Measurements from ENCODE around the gene PIGK. TPM values are rescaled to one million over a fixed set of nuclear protein-coding genes. Genes with fewer than 3 reads are reported as not detected.

PIGK gene
- total RNA-seq, 4 donors from 2014 or later = 1.1 to 14.1 (median 8.3) TPM

- H3K27ac ChIP-seq = no peak overlapping the region
- TF ChIP-seq CTCF (IDR thresholded peaks at IDR 0.05) (no peak), POLR2AphosphoS5 (IDR thresholded peaks at IDR 0.05) (no peak), POLR2A (IDR thresholded peaks at IDR 0.05) (no peak), EP300 (IDR thresholded peaks at IDR 0.05; ENCODE audit: low read depth) (no peak)
- no peak overlapping the region for H3K4me3 ChIP-seq
- H3K27me3 ChIP-seq = no peaks in the 10 kb centered on the region
- intact Hi-C loops (cut with DNase I; ENCODE audit: low total_unique reads) (no loop called here), in situ Hi-C loops (cut with MboI; ENCODE audit: low pct_ligation_motif_present in 1 of 4, low pct_unique_long_range_greater_than_20kb in 1 of 4, low sequenced_read_pairs in 3 of 4) (no loop called here)
- H3K36me3 ChIP-seq = no peaks in the 10 kb centered on the region
- H3K9me3 ChIP-seq = no peaks in the 10 kb centered on the region
- WGBS, 2 donors (ENCODE audit: low coverage in 1 of 2) = 33 to 35% methylated on average over 4 to 5 of the region's 5 CpGs
- no peaks in the 10 kb centered on the region for H3K4me1 ChIP-seq
- no peak for DNase-seq
These were observed 159.2 kb downstream of the PIGK start for GRCh38 chr1:77060000-77060399.

DNA sequence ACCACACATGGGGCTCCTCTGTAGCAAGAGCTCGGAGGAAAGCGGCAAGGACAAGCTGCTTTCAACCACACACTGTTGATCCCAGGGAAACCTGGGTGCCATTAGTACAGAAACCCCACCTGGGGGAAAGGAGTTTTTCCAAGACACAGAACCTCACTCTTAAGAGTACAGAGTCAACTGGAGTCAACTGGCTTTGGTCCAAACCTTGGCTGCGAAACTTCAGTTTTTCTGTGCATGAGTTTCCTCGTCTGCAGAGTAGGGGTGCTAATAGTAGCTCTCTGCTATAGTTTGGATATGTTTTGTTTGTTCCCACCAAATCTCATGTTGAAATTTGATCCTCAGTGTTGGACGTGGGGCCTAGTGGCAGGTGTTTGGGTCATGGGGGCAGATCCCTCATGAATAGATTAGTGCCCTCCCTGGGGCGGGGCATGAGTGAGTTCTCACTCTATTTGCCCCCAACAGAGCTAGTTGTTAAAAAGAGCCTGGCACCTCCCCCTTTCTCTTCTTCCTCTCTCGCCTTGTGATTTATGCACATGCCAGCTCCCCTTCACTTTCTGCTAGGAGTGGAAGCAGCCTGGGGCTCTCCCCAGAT lies 161.1 kb downstream of the PIGK start:
- intact Hi-C loops (cut with DNase I; ENCODE audit: low total_unique reads) = no loop called here
- WGBS, 2 donors (ENCODE audit: low coverage in 1 of 2) = 65 to 75% methylated on average over 4 to 7 of the region's 7 CpGs
- H3K36me3 ChIP-seq = no peaks in the 10 kb centered on the region
- no peak for DNase-seq
- TF ChIP-seq POLR2A (IDR thresholded peaks at IDR 0.05) (no peak), POLR2AphosphoS5 (IDR thresholded peaks at IDR 0.05) (no peak), EP300 (IDR thresholded peaks at IDR 0.05; ENCODE audit: low read depth) (no peak), CTCF (IDR thresholded peaks at IDR 0.05) (no peak)
- H3K4me1 ChIP-seq = no peaks in the 10 kb centered on the region
- in situ Hi-C loops (cut with MboI; ENCODE audit: low pct_ligation_motif_present in 1 of 4, low pct_unique_long_range_greater_than_20kb in 1 of 4, low sequenced_read_pairs in 3 of 4) = no loop called here
- H3K9me3 ChIP-seq = no peaks in the 10 kb centered on the region
- H3K27me3 ChIP-seq = no peaks in the 10 kb centered on the region
- no peak overlapping the region for H3K27ac ChIP-seq
- H3K4me3 ChIP-seq = no peak overlapping the region

- 84 to 87% methylated on average over 6 to 7 of the region's 7 CpGs for WGBS, 2 donors (ENCODE audit: low coverage in 1 of 2)
- H3K36me3 ChIP-seq = no peaks in the 10 kb centered on the region
- TF ChIP-seq POLR2AphosphoS5 (IDR thresholded peaks at IDR 0.05) (no peak), EP300 (IDR thresholded peaks at IDR 0.05; ENCODE audit: low read depth) (no peak), POLR2A (IDR thresholded peaks at IDR 0.05) (no peak), CTCF (IDR thresholded peaks at IDR 0.05) (no peak)
- no peak for DNase-seq
- H3K4me1 ChIP-seq = no peaks in the 10 kb centered on the region
- intact Hi-C loops (cut with DNase I; ENCODE audit: low total_unique reads) (no loop called here), in situ Hi-C loops (cut with MboI; ENCODE audit: low pct_ligation_motif_present in 1 of 4, low pct_unique_long_range_greater_than_20kb in 1 of 4, low sequenced_read_pairs in 3 of 4) (no loop called here)
- H3K4me3 ChIP-seq = no peak overlapping the region
- H3K9me3 ChIP-seq = no peaks in the 10 kb centered on the region
- H3K27ac ChIP-seq = no peak overlapping the region
- no peaks in the 10 kb centered on the region for H3K27me3 ChIP-seq
These were observed 162.7 kb downstream of the PIGK start for GRCh38 chr1:77056525-77056924.

GRCh38 chr1:77051425-77051824 lies 167.8 kb downstream of the PIGK start:
- WGBS, 2 donors (ENCODE audit: low coverage in 1 of 2) = 17% methylated on average over 1 of the region's 1 CpG; no CpG with 5 or more reads in 1 of the 2 donors
- in situ Hi-C loops (cut with MboI; ENCODE audit: low pct_ligation_motif_present in 1 of 4, low pct_unique_long_range_greater_than_20kb in 1 of 4, low sequenced_read_pairs in 3 of 4) = no loop called here

More at GRCh38 chr1:77051425-77051824, 167.8 kb downstream of the PIGK start:
- Histone ChIP-seq H3K27me3 (no peaks in the 10 kb centered on the region), H3K9me3 (no peaks in the 10 kb centered on the region), H3K36me3 (no peaks in the 10 kb centered on the region), H3K27ac (no peak overlapping the region), H3K4me3 (no peak overlapping the region), H3K4me1 (no peaks in the 10 kb centered on the region)
- TF ChIP-seq POLR2A (IDR thresholded peaks at IDR 0.05) (no peak), EP300 (IDR thresholded peaks at IDR 0.05; ENCODE audit: low read depth) (no peak), POLR2AphosphoS5 (IDR thresholded peaks at IDR 0.05) (no peak), CTCF (IDR thresholded peaks at IDR 0.05) (no peak)
- intact Hi-C loops (cut with DNase I; ENCODE audit: low total_unique reads) = no loop called here
- no peak for DNase-seq
